ENCODE results near the gene TRAF2. TPM values are rescaled to one million over a fixed set of nuclear protein-coding genes. Genes with fewer than 3 reads are reported as not detected.

TRAF2 gene
- total and polyA plus RNA-seq, 2 of the 13 experiments (the other 11 are each of a cell fraction or from before 2014, with no cell fraction given), result 12.4 to 13.6 TPM

DNA sequence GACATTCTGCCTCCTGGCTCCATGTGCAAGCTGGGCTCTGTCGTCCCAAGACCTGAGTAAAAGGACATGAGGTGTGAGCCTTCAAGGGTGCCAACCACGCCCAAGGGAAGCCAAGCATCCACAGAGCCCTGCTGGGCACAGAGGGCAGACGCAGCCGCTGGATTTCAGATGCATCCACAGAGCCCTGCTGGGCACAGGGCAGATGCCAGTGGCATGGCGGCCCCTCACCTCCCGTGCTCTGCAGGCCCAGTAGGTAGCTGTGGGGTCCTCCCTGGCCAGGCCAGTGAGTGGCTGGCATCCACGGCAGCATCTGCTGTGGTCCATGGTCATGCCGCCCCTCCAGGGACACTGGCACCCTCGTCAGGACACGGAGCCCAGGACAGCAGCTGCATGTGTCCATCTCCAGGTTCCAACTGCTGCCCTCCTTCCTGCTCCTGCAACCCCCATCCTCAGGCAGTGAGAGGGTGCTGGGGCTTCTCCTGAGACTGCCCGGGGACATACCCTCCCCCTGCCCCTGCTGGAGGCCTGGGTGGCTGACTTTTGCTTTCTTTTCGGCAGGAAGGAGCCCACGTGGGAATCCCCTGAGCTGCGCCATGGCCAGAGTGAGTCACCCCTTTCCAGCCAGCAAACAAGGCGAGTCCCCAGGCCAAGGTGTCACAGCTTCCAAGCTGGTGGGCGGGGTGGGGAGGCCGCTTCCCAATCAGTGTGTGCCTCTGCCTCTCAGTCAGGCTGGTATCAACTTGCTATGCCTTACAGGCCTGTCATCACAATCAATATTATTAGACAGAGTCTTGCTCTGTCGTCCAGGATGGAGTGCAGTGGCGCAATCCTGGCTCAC is 4.0 kb upstream of the TRAF2 start (continued):
- peak; percentile 42; the same call in 1 of the 2 replicates for TF ChIP-seq HNF1A (IDR thresholded peaks at IDR 0.05; ENCODE audit: low read depth)
- peak; percentile 55; the same call in 1 of the 2 replicates for TF ChIP-seq HNF1A (CRISPR knock-in tag; IDR thresholded peaks at IDR 0.05; ENCODE audit: borderline replicate concordance)
- TF ChIP-seq, protein P1, sequence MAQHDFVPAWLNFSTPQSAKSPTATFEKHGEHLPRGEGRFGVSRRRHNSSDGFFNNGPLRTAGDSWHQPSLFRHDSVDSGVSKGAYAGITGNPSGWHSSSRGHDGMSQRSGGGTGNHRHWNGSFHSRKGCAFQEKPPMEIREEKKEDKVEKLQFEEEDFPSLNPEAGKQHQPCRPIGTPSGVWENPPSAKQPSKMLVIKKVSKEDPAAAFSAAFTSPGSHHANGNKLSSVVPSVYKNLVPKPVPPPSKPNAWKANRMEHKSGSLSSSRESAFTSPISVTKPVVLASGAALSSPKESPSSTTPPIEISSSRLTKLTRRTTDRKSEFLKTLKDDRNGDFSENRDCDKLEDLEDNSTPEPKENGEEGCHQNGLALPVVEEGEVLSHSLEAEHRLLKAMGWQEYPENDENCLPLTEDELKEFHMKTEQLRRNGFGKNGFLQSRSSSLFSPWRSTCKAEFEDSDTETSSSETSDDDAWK (CRISPR knock-in tag; IDR thresholded peaks at IDR 0.05), result no peak
- TF ChIP-seq HMG20A (CRISPR knock-in tag; IDR thresholded peaks at IDR 0.05; ENCODE audit: borderline replicate concordance), result peak; percentile 58; the same call in 1 of the 2 replicates
- TF ChIP-seq ZBTB2 (CRISPR knock-in tag; IDR thresholded peaks at IDR 0.05; ENCODE audit: low read depth), result no peak
- no peak for TF ChIP-seq SETDB1 (CRISPR knock-in tag; IDR thresholded peaks at IDR 0.05; ENCODE audit: borderline replicate concordance)
- no peak; the same call in 1 of the 2 replicates for TF ChIP-seq ATF7-NPFF (CRISPR knock-in tag; IDR thresholded peaks at IDR 0.05; ENCODE audit: low read depth)
- peak; percentile 96 for TF ChIP-seq MXD4 (CRISPR knock-in tag; IDR thresholded peaks at IDR 0.05)
- peak; percentile 92 for TF ChIP-seq TGIF2 (CRISPR knock-in tag; IDR thresholded peaks at IDR 0.05)
- TF ChIP-seq, protein P2, sequence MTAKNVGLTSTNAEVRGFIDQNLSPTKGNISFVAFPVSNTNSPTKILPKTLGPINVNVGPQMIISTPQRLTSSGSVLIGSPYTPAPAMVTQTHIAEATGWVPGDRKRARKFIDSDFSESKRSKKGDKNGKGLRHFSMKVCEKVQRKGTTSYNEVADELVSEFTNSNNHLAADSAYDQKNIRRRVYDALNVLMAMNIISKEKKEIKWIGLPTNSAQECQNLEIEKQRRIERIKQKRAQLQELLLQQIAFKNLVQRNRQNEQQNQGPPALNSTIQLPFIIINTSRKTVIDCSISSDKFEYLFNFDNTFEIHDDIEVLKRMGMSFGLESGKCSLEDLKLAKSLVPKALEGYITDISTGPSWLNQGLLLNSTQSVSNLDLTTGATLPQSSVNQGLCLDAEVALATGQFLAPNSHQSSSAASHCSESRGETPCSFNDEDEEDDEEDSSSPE (CRISPR knock-in tag; IDR thresholded peaks at IDR 0.05), result 0 out of 2 replicates have a peak, but pooled peaks have one; percentile 38
- no peak for TF ChIP-seq TRIM24 (CRISPR knock-in tag; IDR thresholded peaks at IDR 0.05)
- TF ChIP-seq ZNF580 (CRISPR knock-in tag; IDR thresholded peaks at IDR 0.05; ENCODE audit: borderline replicate concordance, low read depth), result peak; percentile 86; the same call in 1 of the 2 replicates
- TF ChIP-seq PITX1 (CRISPR knock-in tag; IDR thresholded peaks at IDR 0.05), result no peak; the same call in 1 of the 2 replicates
- TF ChIP-seq ZNF792 (CRISPR knock-in tag; IDR thresholded peaks at IDR 0.05), result 0 out of 2 replicates have a peak, but pooled peaks have one; percentile 42
- TF ChIP-seq TCF12 (IDR thresholded peaks at IDR 0.05), result no peak
- no peak for TF ChIP-seq TCF12 (CRISPR knock-in tag; IDR thresholded peaks at IDR 0.05)
- 0 out of 2 replicates have a peak, but pooled peaks have one; percentile 56 for TF ChIP-seq PAWR (CRISPR knock-in tag; IDR thresholded peaks at IDR 0.05; ENCODE audit: borderline replicate concordance)
- TF ChIP-seq, protein P3, sequence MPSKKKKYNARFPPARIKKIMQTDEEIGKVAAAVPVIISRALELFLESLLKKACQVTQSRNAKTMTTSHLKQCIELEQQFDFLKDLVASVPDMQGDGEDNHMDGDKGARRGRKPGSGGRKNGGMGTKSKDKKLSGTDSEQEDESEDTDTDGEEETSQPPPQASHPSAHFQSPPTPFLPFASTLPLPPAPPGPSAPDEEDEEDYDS (CRISPR knock-in tag; IDR thresholded peaks at IDR 0.05), result peak; percentile 74
- TF ChIP-seq ZNF124 (CRISPR knock-in tag; IDR thresholded peaks at IDR 0.05), result peak; percentile 28; the same call in 1 of the 2 replicates
